ENCODE data around the gene OBP2A. TPM values are rescaled to one million over a fixed set of nuclear protein-coding genes. Genes with fewer than 3 reads are reported as not detected.

Gene OBP2A
- total RNA-seq, 1 donor from 2014 or later = not detected

GRCh38 chr9:135575995-135576631 lies 30.2 kb downstream of the OBP2A start:
- TF ChIP-seq, protein P1, sequence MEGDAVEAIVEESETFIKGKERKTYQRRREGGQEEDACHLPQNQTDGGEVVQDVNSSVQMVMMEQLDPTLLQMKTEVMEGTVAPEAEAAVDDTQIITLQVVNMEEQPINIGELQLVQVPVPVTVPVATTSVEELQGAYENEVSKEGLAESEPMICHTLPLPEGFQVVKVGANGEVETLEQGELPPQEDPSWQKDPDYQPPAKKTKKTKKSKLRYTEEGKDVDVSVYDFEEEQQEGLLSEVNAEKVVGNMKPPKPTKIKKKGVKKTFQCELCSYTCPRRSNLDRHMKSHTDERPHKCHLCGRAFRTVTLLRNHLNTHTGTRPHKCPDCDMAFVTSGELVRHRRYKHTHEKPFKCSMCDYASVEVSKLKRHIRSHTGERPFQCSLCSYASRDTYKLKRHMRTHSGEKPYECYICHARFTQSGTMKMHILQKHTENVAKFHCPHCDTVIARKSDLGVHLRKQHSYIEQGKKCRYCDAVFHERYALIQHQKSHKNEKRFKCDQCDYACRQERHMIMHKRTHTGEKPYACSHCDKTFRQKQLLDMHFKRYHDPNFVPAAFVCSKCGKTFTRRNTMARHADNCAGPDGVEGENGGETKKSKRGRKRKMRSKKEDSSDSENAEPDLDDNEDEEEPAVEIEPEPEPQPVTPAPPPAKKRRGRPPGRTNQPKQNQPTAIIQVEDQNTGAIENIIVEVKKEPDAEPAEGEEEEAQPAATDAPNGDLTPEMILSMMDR (IDR thresholded peaks at IDR 0.05; ENCODE audit: unreplicated experiment) = no peak
- DNase-seq (ENCODE audit: low spot score, unreplicated experiment) = no peak
- Mint-ChIP-seq H3K9me3 (ENCODE audit: low read depth) (peaks cover under 1% of the 10 kb centered on the region), H3K27ac (no peak overlapping the region), H3K36me3 (ENCODE audit: insufficient read depth) (no peaks in the 10 kb centered on the region), H3K4me1 (ENCODE audit: low read depth) (no peaks in the 10 kb centered on the region), H3K4me3 (ENCODE audit: low read depth) (no peak overlapping the region), H3K27me3 (peaks cover 7% of the 10 kb centered on the region)

DNA sequence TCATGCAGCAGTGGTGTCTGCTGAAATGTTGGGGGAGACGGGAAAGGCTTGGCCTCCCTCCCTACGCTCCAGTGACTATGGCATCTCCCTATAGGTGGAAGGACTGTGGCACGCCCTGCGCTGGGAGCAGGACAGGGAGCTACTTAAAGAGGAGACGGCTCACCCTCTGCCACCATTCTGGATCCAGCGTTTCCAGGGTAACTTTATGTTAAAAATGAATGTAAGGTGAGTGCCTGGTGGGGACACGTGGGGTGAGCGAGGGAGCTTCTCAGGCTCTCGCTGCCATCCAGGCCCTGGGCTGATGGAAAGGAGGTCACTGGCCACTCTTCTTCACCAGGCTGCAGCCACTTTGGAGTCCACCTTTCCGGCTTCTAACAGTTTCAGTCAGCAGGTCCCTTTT lies 31.3 kb downstream of the OBP2A start:
- Mint-ChIP-seq H3K9me3 (ENCODE audit: low read depth) (no peaks in the 10 kb centered on the region), H3K4me3 (ENCODE audit: low read depth) (no peak overlapping the region), H3K27me3 (peaks cover 14% of the 10 kb centered on the region), H3K27ac (no peak overlapping the region), H3K4me1 (ENCODE audit: low read depth) (no peaks in the 10 kb centered on the region), H3K36me3 (ENCODE audit: insufficient read depth) (no peaks in the 10 kb centered on the region)
- no peak for DNase-seq (ENCODE audit: low spot score, unreplicated experiment)
- TF ChIP-seq, protein P1 (IDR thresholded peaks at IDR 0.05; ENCODE audit: unreplicated experiment) = no peak

GRCh38 chr9:135579356-135579755 lies 33.4 kb downstream of the OBP2A start:
- TF ChIP-seq, protein P1 (IDR thresholded peaks at IDR 0.05; ENCODE audit: unreplicated experiment) = no peak
- H3K4me1 Mint-ChIP-seq (ENCODE audit: low read depth) = no peaks in the 10 kb centered on the region
- H3K27me3 Mint-ChIP-seq = peaks cover 14% of the 10 kb centered on the region
- H3K9me3 Mint-ChIP-seq (ENCODE audit: low read depth) = no peaks in the 10 kb centered on the region
- no peak for DNase-seq (ENCODE audit: low spot score, unreplicated experiment)
- H3K36me3 Mint-ChIP-seq (ENCODE audit: insufficient read depth) = no peaks in the 10 kb centered on the region
- no peak overlapping the region for H3K27ac Mint-ChIP-seq
- H3K4me3 Mint-ChIP-seq (ENCODE audit: low read depth) = no peak overlapping the region

DNA sequence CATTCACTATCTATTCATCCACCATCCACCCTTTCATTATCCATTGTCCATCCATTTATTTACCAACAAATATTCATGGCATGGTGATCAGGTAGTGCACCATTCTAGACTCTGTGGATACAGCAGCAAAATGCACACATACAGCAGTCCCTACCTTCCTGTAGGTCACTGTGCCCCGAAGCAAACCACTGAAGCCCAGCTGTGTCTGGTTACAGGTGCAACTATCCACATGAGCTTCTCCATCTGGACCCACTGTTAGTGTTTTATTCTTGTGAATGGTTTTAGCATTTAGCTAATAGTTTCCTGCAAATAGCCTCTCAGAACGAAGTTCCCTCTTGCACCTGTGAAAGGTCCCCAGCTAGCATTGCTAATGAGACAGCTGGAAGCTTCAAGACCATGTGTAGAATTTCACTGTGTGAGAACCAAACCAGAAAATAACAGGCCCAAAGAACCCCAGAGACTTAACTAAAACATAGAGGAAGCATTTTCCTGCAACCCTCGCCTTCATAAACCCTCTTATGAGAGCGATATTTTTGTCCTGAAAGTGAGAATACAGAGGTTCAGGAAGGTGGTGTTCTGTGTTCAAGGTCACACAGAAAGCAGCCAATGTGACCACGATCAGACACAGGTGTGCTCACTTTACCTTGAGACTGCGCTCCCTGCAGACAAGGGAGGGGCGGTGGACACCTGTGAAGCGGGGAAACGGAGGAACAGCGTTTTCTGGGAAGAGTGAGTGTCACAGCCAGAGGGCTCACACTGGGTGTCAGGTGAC lies 34.1 kb downstream of the OBP2A start:
- peaks cover 12% of the 10 kb centered on the region for H3K27me3 Mint-ChIP-seq
- no peaks in the 10 kb centered on the region for H3K9me3 Mint-ChIP-seq (ENCODE audit: low read depth)
- H3K4me3 Mint-ChIP-seq (ENCODE audit: low read depth) = no peak overlapping the region
- no peak overlapping the region for H3K27ac Mint-ChIP-seq
- no peak for DNase-seq (ENCODE audit: low spot score, unreplicated experiment)
- no peaks in the 10 kb centered on the region for H3K4me1 Mint-ChIP-seq (ENCODE audit: low read depth)
- TF ChIP-seq, protein P1 (IDR thresholded peaks at IDR 0.05; ENCODE audit: unreplicated experiment) = no peak
- H3K36me3 Mint-ChIP-seq (ENCODE audit: insufficient read depth) = no peaks in the 10 kb centered on the region

- Mint-ChIP-seq H3K36me3 (ENCODE audit: insufficient read depth) (no peaks in the 10 kb centered on the region), H3K4me3 (ENCODE audit: low read depth) (no peak overlapping the region), H3K27me3 (peaks cover 12% of the 10 kb centered on the region), H3K4me1 (ENCODE audit: low read depth) (no peaks in the 10 kb centered on the region), H3K27ac (no peak overlapping the region), H3K9me3 (ENCODE audit: low read depth) (no peaks in the 10 kb centered on the region)
- no peak for DNase-seq (ENCODE audit: low spot score, unreplicated experiment)
- TF ChIP-seq, protein P1 (IDR thresholded peaks at IDR 0.05; ENCODE audit: unreplicated experiment) = no peak
Observed at GRCh38 chr9:135580664-135581380, 34.9 kb downstream of the OBP2A start.
